IMR-90 (cell line): ENCODE measurements around the gene ADAMTS14. TPM values are rescaled to one million over a fixed set of nuclear protein-coding genes. Genes with fewer than 3 reads are reported as not detected.

Experiments used
- ATAC-seq: fragments of 200-7000 bp; cut with Tn5 transposase; 2 replicates; pipeline ENCODE4 v1.9.1; 2020; ENCODE audit warnings: low read depth, mild to moderate bottlenecking, moderate library complexity
- BruUV-seq: library from RNA; stranded (reverse); fragments of 400-500 nt; replicated peaks from 2 replicates; lab custom pipeline; 2021; lab: Mats Ljungman, UMichigan
- CTCF ChIA-PET: fragments of 300-600 bp; formaldehyde crosslinking; extraction: SDS; loops from one replicate; lab custom pipeline; 2021; ENCODE audit warnings: antibody characterized with exemption; lab: Yijun Ruan, JAX
- POLR2A ChIA-PET: fragments of 300-600 bp; sonication (Branson Sonifier 250); formaldehyde crosslinking; loops from one replicate; lab custom pipeline; 2022; ENCODE audit warnings: antibody characterized with exemption; ENCODE audit not compliant: unreplicated experiment; lab: Charles Lee
- DNase-seq: peaks from one replicate; pipeline ENCODE4 v3.0.0; 2013
- H2AFZ ChIP-seq: replicated peaks from 2 replicates; pipeline ENCODE3; 2013; ENCODE audit warnings: low read length, mild to moderate bottlenecking; ENCODE audit not compliant: poor library complexity
- H2AK5ac ChIP-seq: 2 replicates; pipeline ENCODE4 v1.6.1; 2013; ENCODE audit warnings: low read depth, low read length, inconsistent platforms
- H2AK9ac ChIP-seq: replicated peaks from 2 replicates; pipeline ENCODE3; 2013; ENCODE audit warnings: mild to moderate bottlenecking, low read depth, low read length, moderate library complexity; ENCODE audit not compliant: poor library complexity
- H2BK120ac ChIP-seq: 2 replicates; pipeline ENCODE4 v1.6.1; 2013; ENCODE audit warnings: low read depth, low read length, inconsistent platforms
- H2BK15ac ChIP-seq: 3 replicates; pipeline ENCODE4 v1.6.1; 2013; ENCODE audit warnings: low read depth, low read length, inconsistent platforms
- H2BK20ac ChIP-seq: 2 replicates; pipeline ENCODE4 v1.6.1; 2013; ENCODE audit warnings: low read depth, mild to moderate bottlenecking, inconsistent platforms, low read length, moderate library complexity
- H2BK5ac ChIP-seq: 2 replicates; pipeline ENCODE4 v1.6.1; 2013; ENCODE audit warnings: mild to moderate bottlenecking, low read depth, low read length, inconsistent platforms; ENCODE audit not compliant: poor library complexity, severe bottlenecking
- H3K14ac ChIP-seq: replicated peaks from 2 replicates; pipeline ENCODE4 v1.6.1; 2013; ENCODE audit warnings: low read depth, low read length, inconsistent platforms
- H3K18ac ChIP-seq: 2 replicates; pipeline ENCODE4 v1.6.1; 2013; ENCODE audit warnings: low read depth, low read length, control low read depth
- H3K23ac ChIP-seq: 2 replicates; pipeline ENCODE4 v1.6.1; 2013; ENCODE audit warnings: low read depth, low read length, inconsistent platforms
- H3K27ac ChIP-seq: 2 replicates; pipeline ENCODE4 v1.5.1; 2013; ENCODE audit warnings: mild to moderate bottlenecking, control low read depth, low read length; ENCODE audit not compliant: insufficient read depth
- H3K27me3 ChIP-seq: 2 replicates; pipeline ENCODE4 v1.6.1; 2013; ENCODE audit warnings: low read length; ENCODE audit not compliant: control insufficient read depth, insufficient read depth
- H3K36me3 ChIP-seq: 2 replicates; pipeline ENCODE4 v1.6.1; 2013; ENCODE audit warnings: low read length, mixed read lengths; ENCODE audit not compliant: control insufficient read depth, insufficient read depth
- H3K4ac ChIP-seq: 2 replicates; pipeline ENCODE4 v1.6.1; 2013; ENCODE audit warnings: low read depth, low read length, inconsistent platforms
- H3K4me1 ChIP-seq: 2 replicates; pipeline ENCODE4 v1.6.1; 2013; ENCODE audit warnings: low read length, mixed read lengths; ENCODE audit not compliant: control insufficient read depth, insufficient read depth
- H3K4me2 ChIP-seq: 2 replicates; pipeline ENCODE4 v1.6.1; 2013; ENCODE audit warnings: low read depth, mild to moderate bottlenecking, control low read depth, low read length, moderate library complexity
- H3K4me3 ChIP-seq: 2 replicates; pipeline ENCODE4 v1.5.1; 2013; ENCODE audit warnings: low read depth, mild to moderate bottlenecking, control low read depth, low read length, moderate library complexity; ENCODE audit not compliant: insufficient read depth
- H3K56ac ChIP-seq: 2 replicates; pipeline ENCODE4 v1.6.1; 2013; ENCODE audit warnings: low read length, inconsistent platforms; ENCODE audit not compliant: insufficient read depth; ENCODE audit errors: extremely low read depth
- H3K79me1 ChIP-seq, 2 experiments: 2 replicates each; pipeline ENCODE4 v1.6.1; 2013; ENCODE audit warnings: low read length in 2 of 2, inconsistent platforms in 1 of 2, low read depth in 1 of 2
- H3K9ac ChIP-seq: 2 replicates; pipeline ENCODE4 v1.6.1; 2013; ENCODE audit warnings: low read depth, low read length, control low read depth
- H3K9me1 ChIP-seq: 2 replicates; pipeline ENCODE4 v1.6.1; 2013; ENCODE audit warnings: low read length, inconsistent platforms; ENCODE audit not compliant: insufficient read depth
- H3K9me3 ChIP-seq: 2 replicates; pipeline ENCODE4 v1.6.1; 2013; ENCODE audit warnings: low read length; ENCODE audit not compliant: control insufficient read depth, insufficient read depth
- H4K20me1 ChIP-seq: 2 replicates; pipeline ENCODE4 v1.6.1; 2013; ENCODE audit warnings: low read length, inconsistent platforms; ENCODE audit not compliant: insufficient read depth
- H4K5ac ChIP-seq: 2 replicates; pipeline ENCODE4 v1.6.1; 2013; ENCODE audit warnings: mild to moderate bottlenecking, low read depth, low read length, control low read depth
- H4K8ac ChIP-seq, 2 experiments: 2 replicates each; pipeline ENCODE4 v1.6.1; 2013; ENCODE audit warnings: low read depth in 2 of 2, low read length in 2 of 2, control low read depth in 1 of 2, inconsistent platforms in 1 of 2
- H4K91ac ChIP-seq: 2 replicates; pipeline ENCODE4 v1.6.1; 2013; ENCODE audit warnings: low read depth, low read length, inconsistent platforms; ENCODE audit not compliant: insufficient read depth
- BHLHE40 ChIP-seq: fragments of 150-350 bp; IDR thresholded peaks from 2 replicates; pipeline ENCODE4 v1.6.1; 2016; ENCODE audit warnings: mild to moderate bottlenecking, low read depth, low read length
- CHD1 ChIP-seq: IDR thresholded peaks from 2 replicates; pipeline ENCODE4 v1.6.1; 2012; ENCODE audit warnings: low read depth, low read length, improper control_type of control experiment
- ELK1 ChIP-seq: fragments of 150-350 bp; IDR thresholded peaks from 2 replicates; pipeline ENCODE4 v1.6.1; 2016; ENCODE audit warnings: low read depth, mild to moderate bottlenecking, low read length, moderate library complexity, borderline replicate concordance
- FOS ChIP-seq: fragments of 150-350 bp; IDR thresholded peaks from 2 replicates; pipeline ENCODE4 v1.6.1; 2016; ENCODE audit warnings: low read depth, low read length
- MAFK ChIP-seq: IDR thresholded peaks from 2 replicates; pipeline ENCODE4 v1.6.1; 2012; ENCODE audit warnings: low read depth, low read length, improper control_type of control experiment
- NFE2L2 ChIP-seq: fragments of 150-350 bp; IDR thresholded peaks from 2 replicates; pipeline ENCODE4 v1.6.1; 2016; ENCODE audit warnings: low read depth, mild to moderate bottlenecking, low read length
- POLR2A ChIP-seq: IDR thresholded peaks from 2 replicates; pipeline ENCODE4 v1.6.1; 2012; ENCODE audit warnings: mild to moderate bottlenecking, low read depth, low read length
- RCOR1 ChIP-seq: IDR thresholded peaks from 2 replicates; pipeline ENCODE4 v1.6.1; 2012; ENCODE audit warnings: mild to moderate bottlenecking, low read length, improper control_type of control experiment; ENCODE audit not compliant: insufficient replicate concordance
- SMC3 ChIP-seq: fragments of 150-350 bp; IDR thresholded peaks from 2 replicates; pipeline ENCODE4 v1.6.1; 2016; ENCODE audit warnings: low read depth, mild to moderate bottlenecking, antibody characterized with exemption, low read length, moderate library complexity
- USF2 ChIP-seq: fragments of 150-350 bp; IDR thresholded peaks from 2 replicates; pipeline ENCODE4 v1.6.1; 2017; ENCODE audit warnings: mild to moderate bottlenecking, antibody characterized with exemption, low read length, low read depth
- WGBS, 2 experiments: methylation state at CpG; one replicate each; pipeline versions ENCODE4 v1.1.5 to v1.1.7; 2013; ENCODE audit warnings: missing lambda C conversion rate in 2 of 2; ENCODE audit not compliant: insufficient read length in 1 of 2; ENCODE audit errors: extremely low coverage in 2 of 2; 5-methylcytosine and 5-hydroxymethylcytosine counted together
- dilution Hi-C: fragments of 300-500 bp; cut with HindIII; formaldehyde crosslinking; loops from one replicate; pipeline ENCODE4 v1.14.3; 2018; ENCODE audit warnings: low sequenced_read_pairs; ENCODE audit not compliant: unreplicated experiment
- in situ Hi-C: fragments of 300-500 bp; cut with MboI; formaldehyde crosslinking; loops from 3 replicates; pipeline ENCODE4 v1.14.3; 2019; ENCODE audit warnings: low sequenced_read_pairs, inconsistent platforms, mixed read lengths
- intact Hi-C: fragments of 100-400 bp; cut with micrococcal nuclease; formaldehyde crosslinking; loops from 2 replicates; pipeline ENCODE4 v1.10.0; 2022
- polyA plus RNA-seq, 3 experiments: library from polyadenylated mRNA; depleted of rRNA; stranded (reverse); fragments of >200 nt; gene quantifications; 2 replicates each; pipeline ENCODE4 v1.2.3, GENCODE V29; 2012; ENCODE audit warnings: low replicate concordance in 1 of 3
- total RNA-seq: library from RNA; depleted of rRNA; stranded (reverse); fragments of >200 nt; gene quantifications from 2 replicates; pipeline ENCODE4 v1.2.3, GENCODE V29; 2012

Gene ADAMTS14
- total and polyA plus RNA-seq, 2 of the 4 experiments (the other 2 are of a cell fraction): under 0.01 to 0.31 TPM

GRCh38 chr10:70714951-70715350, 42.6 kb downstream of the ADAMTS14 start:
- Histone ChIP-seq H3K4ac (no peak overlapping the region), H3K14ac (no peak overlapping the region), H2BK120ac (no peak overlapping the region), H3K56ac (no peak overlapping the region), H2BK5ac (no peak overlapping the region), H3K79me1 (no peaks in the 10 kb centered on the region), H3K9me3 (no peaks in the 10 kb centered on the region), H3K4me1 (peaks cover 8% of the 10 kb centered on the region; the same call in 1 of the 2 replicates), H4K20me1 (no peaks in the 10 kb centered on the region), H2AFZ (no peak overlapping the region), H3K9me1 (peaks cover 2% of the 10 kb centered on the region; the same call in 1 of the 2 replicates), H3K4me2 (no peak overlapping the region), H3K18ac (no peak overlapping the region), H3K27ac (no peak overlapping the region), H2AK5ac (no peak overlapping the region), H3K36me3 (no peaks in the 10 kb centered on the region), H2AK9ac (no peak overlapping the region), H4K5ac (no peak overlapping the region), H4K91ac (no peak overlapping the region), H2BK20ac (no peak overlapping the region), H2BK15ac (no peak overlapping the region), H3K27me3 (peaks cover 2% of the 10 kb centered on the region; the same call in 1 of the 2 replicates), H3K4me3 (no peak overlapping the region), H4K8ac (no peak overlapping the region), H3K23ac (no peak overlapping the region), H3K9ac (no peak overlapping the region)
- ATAC-seq: no peak
- no CpG with 5 or more reads among the region's 2 CpGs for WGBS, 2 experiments
- intact Hi-C loops (no loop called here), in situ Hi-C loops (no loop called here), dilution Hi-C loops (no loop called here)
- TF ChIP-seq BHLHE40 (no peak), SMC3 (no peak), FOS (no peak), NFE2L2 (no peak), ELK1 (no peak), CHD1 (no peak), USF2 (no peak), MAFK (no peak), RCOR1 (no peak), POLR2A (no peak)
- no peak for DNase-seq
- CTCF ChIA-PET: no interaction called here
- POLR2A ChIA-PET: no interaction called here
- no TSS peak for BruUV-seq
